ENCODE results near the gene RITA1.

DNA sequence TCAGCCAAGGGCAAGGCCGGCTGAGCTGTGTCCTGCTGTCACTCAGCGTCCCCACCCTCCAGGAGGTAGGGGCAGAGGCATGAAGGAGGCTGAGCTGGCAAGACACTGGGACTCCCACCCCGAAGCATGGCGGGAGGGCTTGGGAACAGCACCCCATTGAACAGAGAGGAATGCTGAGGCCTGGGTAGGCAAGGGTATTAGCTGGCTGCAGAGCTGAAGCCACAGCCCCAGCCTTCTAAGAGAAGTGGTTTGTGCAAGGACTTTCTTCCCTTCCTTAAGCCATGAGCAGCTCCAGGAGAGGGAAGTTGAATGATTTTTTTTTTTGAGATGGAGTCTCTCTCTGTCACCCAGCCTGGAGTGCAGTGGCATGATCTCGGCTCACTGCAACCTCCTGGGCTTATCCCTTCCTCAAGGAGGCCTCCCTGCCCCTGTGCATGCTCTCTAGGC lies 42.6 kb upstream of the RITA1 start:
- no peak for TF ChIP-seq CTCF (IDR thresholded peaks at IDR 0.05)
- TF ChIP-seq POLR2A (IDR thresholded peaks at IDR 0.05): no peak

All from adrenal gland (tissue), 5 donors.